ENCODE measurements around the gene S100A4.

S100A4 gene

GRCh38 chr1:153503766-153504165, 41.8 kb downstream of the S100A4 start:
- no peak for DNase-seq

- no peak for DNase-seq
Measured at GRCh38 chr1:153498746-153499145, 46.9 kb downstream of the S100A4 start.

GRCh38 chr1:153495536-153495935, 50.1 kb downstream of the S100A4 start:
- no peak for DNase-seq

- peak; percentile 41 to 77 (median 53) for DNase-seq
Measured at GRCh38 chr1:153494976-153495535, 50.5 kb downstream of the S100A4 start.
